Astrocyte of the cerebellum (primary cell): Measurements from ENCODE around the gene ZNF423.

Source experiments
- DNase-seq: peaks from one replicate; pipeline ENCODE4 v3.0.0-alpha.2; 2011; ENCODE audit warnings: low read depth
- H3K4me3 ChIP-seq: 2 replicates; pipeline ENCODE4 v1.5.1; 2011; ENCODE audit warnings: mild to moderate bottlenecking, low read depth, low read length, moderate library complexity
- in situ Hi-C: cut with HindIII; loops from 2 replicates; pipeline ENCODE4 v1.10.0; 2017; ENCODE audit warnings: low sequenced_read_pairs
- TF ChIP-seq, protein P1 (sequence below): IDR thresholded peaks from 2 replicates; pipeline ENCODE4 v1.5.1; 2012; ENCODE audit warnings: low read length, low read depth, moderate library complexity, mild to moderate bottlenecking; ENCODE audit errors: missing control alignments

ZNF423 gene

DNA sequence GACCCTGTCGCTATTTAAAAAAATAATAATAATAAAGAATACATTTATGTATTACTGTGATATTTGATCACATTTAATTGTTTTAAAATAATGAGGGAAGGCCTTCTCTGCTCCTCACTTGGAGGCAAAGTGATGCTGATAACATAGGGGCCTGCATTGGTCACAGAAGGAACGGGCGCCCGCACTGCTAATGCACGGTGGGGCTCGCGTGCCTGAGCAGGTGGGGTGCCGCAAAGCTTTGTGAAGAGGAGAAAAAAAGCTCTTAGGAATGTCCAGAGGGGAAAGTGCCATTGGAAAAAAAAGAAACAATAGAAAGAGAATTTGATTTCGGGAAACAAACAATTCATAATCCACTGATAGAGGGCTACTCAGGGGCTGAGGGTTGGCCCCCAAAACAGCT, 143.8 kb downstream of the ZNF423 start:
- DNase-seq: no peak
- in situ Hi-C loops: no loop called here
- no peak overlapping the region for H3K4me3 ChIP-seq
- TF ChIP-seq, protein P1, sequence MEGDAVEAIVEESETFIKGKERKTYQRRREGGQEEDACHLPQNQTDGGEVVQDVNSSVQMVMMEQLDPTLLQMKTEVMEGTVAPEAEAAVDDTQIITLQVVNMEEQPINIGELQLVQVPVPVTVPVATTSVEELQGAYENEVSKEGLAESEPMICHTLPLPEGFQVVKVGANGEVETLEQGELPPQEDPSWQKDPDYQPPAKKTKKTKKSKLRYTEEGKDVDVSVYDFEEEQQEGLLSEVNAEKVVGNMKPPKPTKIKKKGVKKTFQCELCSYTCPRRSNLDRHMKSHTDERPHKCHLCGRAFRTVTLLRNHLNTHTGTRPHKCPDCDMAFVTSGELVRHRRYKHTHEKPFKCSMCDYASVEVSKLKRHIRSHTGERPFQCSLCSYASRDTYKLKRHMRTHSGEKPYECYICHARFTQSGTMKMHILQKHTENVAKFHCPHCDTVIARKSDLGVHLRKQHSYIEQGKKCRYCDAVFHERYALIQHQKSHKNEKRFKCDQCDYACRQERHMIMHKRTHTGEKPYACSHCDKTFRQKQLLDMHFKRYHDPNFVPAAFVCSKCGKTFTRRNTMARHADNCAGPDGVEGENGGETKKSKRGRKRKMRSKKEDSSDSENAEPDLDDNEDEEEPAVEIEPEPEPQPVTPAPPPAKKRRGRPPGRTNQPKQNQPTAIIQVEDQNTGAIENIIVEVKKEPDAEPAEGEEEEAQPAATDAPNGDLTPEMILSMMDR: no peak

DNA sequence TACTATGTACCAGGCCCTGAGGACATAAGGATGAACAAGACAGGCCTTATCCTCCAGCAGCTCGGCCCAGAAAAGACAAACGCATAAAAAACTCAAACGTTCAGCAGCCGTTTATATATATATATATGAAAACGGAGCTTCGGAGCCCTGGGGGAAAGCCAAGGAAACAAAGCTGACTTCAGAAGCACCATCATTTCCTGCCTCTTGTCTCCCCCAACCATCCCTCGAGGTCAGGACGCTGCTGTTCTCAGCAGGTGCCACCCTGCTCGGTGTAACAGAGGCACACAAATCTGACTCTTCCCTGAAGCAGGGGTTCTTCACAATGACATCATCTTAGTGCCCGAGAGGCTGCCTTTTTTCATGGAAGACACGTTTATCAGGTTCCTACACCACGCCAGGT, 146.9 kb downstream of the ZNF423 start:
- no peak overlapping the region for H3K4me3 ChIP-seq
- TF ChIP-seq, protein P1: no peak
- no peak for DNase-seq
- in situ Hi-C loops: no loop called here

DNA sequence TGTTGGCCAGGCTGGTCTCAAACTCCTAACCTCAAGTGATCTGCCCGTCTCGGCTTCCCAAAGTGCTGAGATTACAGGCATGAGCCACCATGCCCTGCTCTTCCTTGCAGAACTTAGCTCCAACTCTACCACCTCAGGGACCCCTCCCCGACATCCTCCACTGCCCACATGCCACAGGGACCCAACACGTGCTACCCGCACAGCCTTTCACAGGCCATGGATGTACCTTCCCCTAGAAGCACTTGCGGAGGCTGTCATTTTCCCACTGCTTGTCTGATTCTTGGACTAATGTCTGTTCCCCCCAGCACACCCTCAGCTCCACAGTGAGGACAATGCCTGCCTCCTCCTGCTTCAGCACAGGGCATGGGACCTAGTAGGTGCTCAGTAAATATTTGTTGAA, 147.4 kb downstream of the ZNF423 start:
- no peak for DNase-seq
- TF ChIP-seq, protein P1: no peak
- H3K4me3 ChIP-seq: no peak overlapping the region
- in situ Hi-C loops: no loop called here

DNA sequence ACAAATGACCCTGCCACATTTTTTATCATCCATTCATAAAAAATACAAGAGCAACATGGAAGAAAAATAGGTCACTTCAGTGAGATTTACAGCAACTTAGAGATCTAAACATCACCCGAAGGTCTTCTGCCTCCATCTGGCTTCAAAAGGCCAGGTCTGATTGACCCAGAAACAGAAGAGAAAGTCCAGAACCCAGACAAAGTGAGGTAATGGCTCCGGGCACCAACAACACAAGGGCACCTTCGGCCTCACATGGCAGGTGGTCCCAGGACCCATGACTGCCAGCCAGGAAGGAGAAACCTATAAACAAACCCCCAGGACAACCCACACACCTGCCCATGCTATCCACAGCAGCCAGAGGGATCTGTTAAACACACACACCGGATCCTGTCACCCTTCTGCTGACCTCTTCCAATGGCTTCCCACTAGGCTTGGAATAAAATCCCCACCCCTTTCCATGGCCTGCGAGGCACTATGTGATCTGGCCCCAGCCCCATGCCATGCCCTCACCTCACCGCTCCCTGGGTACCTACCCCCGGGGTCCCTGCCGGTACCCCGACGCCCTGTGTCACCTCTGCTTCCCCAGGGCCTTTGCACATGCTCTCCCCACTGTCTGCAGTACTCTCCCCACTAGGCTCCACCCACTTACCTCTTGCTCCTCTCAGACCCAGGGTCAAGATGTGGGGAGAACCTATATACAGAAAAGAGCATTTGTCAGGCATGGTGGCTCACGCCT, 149.1 kb downstream of the ZNF423 start:
- H3K4me3 ChIP-seq: no peak overlapping the region
- no peak for DNase-seq
- TF ChIP-seq, protein P1: no peak
- in situ Hi-C loops: no loop called here

DNA sequence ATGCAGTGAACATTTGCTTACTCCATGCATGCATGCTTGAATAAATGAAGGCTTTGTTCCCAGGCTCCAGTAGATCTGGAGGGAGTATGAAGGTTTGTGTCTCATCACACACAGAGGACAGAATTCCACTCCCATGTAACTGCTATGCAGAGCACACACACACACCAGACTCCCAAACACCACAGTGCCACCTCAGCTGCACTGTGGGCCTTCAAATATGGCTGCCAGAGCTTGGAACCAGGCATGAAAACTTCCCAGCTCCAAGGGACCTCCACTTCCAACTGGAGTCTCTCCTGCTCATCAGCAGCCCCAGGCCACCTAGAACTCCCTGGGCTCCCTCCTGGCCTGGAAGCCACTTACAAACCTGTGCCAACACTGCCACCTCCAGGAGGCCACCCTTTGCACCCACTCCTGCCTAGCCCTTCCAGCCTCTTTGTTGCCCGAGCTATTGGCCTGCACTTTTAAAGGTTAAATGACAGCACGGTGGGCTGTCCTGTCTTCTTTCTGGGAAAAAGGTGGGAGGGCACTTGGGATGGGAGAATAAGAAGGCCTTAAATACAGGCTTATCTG, 151.2 kb downstream of the ZNF423 start:
- TF ChIP-seq, protein P1: no peak

DNA sequence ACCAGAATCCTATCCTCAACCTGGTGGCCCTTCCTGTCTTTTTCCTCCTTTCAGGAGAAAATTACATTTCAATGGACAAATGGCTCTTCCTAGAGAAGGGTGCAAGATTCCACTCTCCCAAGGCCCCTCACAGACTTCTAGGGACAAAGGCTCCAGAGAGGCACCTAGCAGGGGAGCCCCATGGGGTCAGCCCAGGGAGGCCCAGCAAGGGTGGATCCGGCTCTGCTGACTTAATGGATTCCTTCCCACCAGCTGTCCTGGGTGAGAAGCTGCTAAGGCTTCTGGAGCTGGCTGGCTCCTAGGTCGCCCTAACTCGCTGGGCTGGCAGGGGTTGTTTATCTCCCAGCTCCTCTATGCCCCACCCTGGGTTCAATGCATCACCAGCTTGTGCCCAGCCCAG, 152.4 kb downstream of the ZNF423 start:
- H3K4me3 ChIP-seq: no peak overlapping the region
- TF ChIP-seq, protein P1: no peak
- DNase-seq: no peak
- in situ Hi-C loops: no loop called here

More for the DNA sequence above, 151.2 kb downstream of the ZNF423 start:
- H3K4me3 ChIP-seq: no peak overlapping the region
- no peak for DNase-seq
- in situ Hi-C loops: no loop called here
